Progenitor cell of endocrine pancreas (in vitro differentiated cells): Measurements from ENCODE around the gene APOE. TPM values are rescaled to one million over a fixed set of nuclear protein-coding genes. Genes with fewer than 3 reads are reported as not detected.

Experiments used
- DNase-seq: peaks from one replicate; pipeline ENCODE4 v3.0.0; 2021; ENCODE audit warnings: low spot score; ENCODE audit not compliant: unreplicated experiment
- H3K27ac Mint-ChIP-seq: 2 replicates; pipeline ENCODE4 v1.8.0; 2021; ENCODE audit warnings: mild to moderate bottlenecking, moderate library complexity, mixed read lengths
- H3K27me3 Mint-ChIP-seq: 2 replicates; pipeline ENCODE4 v1.8.0; 2021; ENCODE audit warnings: mixed read lengths
- H3K36me3 Mint-ChIP-seq: 2 replicates; pipeline ENCODE4 v1.8.0; 2022; ENCODE audit warnings: mixed read lengths; ENCODE audit not compliant: insufficient read depth
- H3K4me1 Mint-ChIP-seq: 2 replicates; pipeline ENCODE4 v1.8.0; 2021; ENCODE audit warnings: low read depth, mixed read lengths
- H3K4me3 Mint-ChIP-seq: 2 replicates; pipeline ENCODE4 v1.8.0; 2021; ENCODE audit warnings: low read depth, mild to moderate bottlenecking, moderate library complexity, mixed read lengths
- H3K9me3 Mint-ChIP-seq: 2 replicates; pipeline ENCODE4 v1.8.0; 2021; ENCODE audit warnings: low read depth, mixed read lengths
- total RNA-seq: library from RNA; stranded (reverse); gene quantifications from 2 replicates; pipeline ENCODE4 v1.2.1, GENCODE V29; 2021
- TF ChIP-seq, protein P1 (sequence below): fragments of 200-600 bp; sonication (generic); IDR thresholded peaks from one replicate; pipeline ENCODE4 v1.5.0; 2021; ENCODE audit warnings: antibody characterized with exemption, mild to moderate bottlenecking; ENCODE audit not compliant: unreplicated experiment

The APOE gene
- total RNA-seq, 1 donor from 2014 or later = 198 TPM

DNA sequence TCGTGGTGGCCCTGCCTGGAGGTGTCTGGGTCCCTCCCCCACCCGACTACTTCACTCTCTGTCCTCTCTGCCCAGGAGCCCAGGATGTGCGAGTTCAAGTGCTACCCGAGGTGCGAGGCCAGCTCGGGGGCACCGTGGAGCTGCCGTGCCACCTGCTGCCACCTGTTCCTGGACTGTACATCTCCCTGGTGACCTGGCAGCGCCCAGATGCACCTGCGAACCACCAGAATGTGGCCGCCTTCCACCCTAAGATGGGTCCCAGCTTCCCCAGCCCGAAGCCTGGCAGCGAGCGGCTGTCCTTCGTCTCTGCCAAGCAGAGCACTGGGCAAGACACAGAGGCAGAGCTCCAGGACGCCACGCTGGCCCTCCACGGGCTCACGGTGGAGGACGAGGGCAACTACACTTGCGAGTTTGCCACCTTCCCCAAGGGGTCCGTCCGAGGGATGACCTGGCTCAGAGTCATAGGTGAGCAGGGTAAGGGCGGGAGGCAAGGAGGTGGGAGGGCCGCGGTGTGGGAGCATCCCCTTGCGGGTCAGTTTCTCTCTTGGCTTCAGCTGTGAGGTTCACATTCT, 40.3 kb upstream of the APOE start:
- H3K4me3 Mint-ChIP-seq = no peak overlapping the region
- peaks cover 4% of the 10 kb centered on the region for H3K4me1 Mint-ChIP-seq
- DNase-seq = no peak
- H3K27ac Mint-ChIP-seq = peak overlapping the region; percentile 83
- H3K9me3 Mint-ChIP-seq = no peaks in the 10 kb centered on the region
- no peaks in the 10 kb centered on the region for H3K27me3 Mint-ChIP-seq
- TF ChIP-seq, protein P1, sequence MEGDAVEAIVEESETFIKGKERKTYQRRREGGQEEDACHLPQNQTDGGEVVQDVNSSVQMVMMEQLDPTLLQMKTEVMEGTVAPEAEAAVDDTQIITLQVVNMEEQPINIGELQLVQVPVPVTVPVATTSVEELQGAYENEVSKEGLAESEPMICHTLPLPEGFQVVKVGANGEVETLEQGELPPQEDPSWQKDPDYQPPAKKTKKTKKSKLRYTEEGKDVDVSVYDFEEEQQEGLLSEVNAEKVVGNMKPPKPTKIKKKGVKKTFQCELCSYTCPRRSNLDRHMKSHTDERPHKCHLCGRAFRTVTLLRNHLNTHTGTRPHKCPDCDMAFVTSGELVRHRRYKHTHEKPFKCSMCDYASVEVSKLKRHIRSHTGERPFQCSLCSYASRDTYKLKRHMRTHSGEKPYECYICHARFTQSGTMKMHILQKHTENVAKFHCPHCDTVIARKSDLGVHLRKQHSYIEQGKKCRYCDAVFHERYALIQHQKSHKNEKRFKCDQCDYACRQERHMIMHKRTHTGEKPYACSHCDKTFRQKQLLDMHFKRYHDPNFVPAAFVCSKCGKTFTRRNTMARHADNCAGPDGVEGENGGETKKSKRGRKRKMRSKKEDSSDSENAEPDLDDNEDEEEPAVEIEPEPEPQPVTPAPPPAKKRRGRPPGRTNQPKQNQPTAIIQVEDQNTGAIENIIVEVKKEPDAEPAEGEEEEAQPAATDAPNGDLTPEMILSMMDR = no peak
- H3K36me3 Mint-ChIP-seq = peaks cover 36% of the 10 kb centered on the region

DNA sequence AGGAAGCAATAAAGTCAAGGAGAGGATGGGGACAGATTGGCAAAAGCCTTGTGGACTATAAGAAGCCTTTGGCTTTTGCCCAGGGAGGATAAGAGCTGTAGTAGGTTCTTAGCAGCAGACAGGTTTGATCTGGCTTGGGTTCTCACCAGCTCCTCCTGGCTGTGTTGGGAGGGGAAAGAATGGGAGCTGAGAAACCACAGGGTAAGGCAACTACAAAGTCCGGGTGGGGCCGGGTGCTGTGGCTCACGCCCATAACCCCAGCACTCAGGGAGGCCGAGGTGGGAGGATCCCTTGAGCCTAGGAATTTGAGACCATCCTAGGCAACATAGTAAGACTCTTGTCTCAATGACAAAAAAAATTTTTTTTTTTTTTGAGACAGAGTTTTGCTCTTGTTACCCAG, 38.9 kb upstream of the APOE start:
- H3K27me3 Mint-ChIP-seq = no peaks in the 10 kb centered on the region
- no peaks in the 10 kb centered on the region for H3K9me3 Mint-ChIP-seq
- H3K4me3 Mint-ChIP-seq = no peak overlapping the region
- TF ChIP-seq, protein P1 = no peak
- no peak overlapping the region for H3K27ac Mint-ChIP-seq
- H3K36me3 Mint-ChIP-seq = peaks cover 30% of the 10 kb centered on the region
- H3K4me1 Mint-ChIP-seq = peaks cover 5% of the 10 kb centered on the region
- DNase-seq = no peak

DNA sequence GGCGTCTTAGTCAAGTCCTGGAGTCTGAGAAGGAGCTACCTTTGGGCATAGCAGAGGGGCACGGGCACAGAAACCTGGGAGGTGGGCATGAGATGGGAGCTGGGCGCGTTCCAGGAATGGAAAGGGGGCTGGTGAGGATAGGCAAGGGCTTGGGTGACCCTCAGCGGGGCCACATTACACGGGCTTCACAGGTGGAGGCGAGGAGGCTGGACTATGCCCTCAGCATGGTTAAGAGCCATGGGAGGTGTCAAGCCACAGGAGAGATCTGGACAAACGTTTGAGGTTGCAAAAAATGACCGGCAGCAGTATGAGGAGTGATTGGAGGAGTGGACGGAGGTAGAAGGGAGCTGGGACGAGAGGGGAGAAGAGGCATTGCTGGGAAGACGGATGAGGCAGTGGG, 38.0 kb upstream of the APOE start:
- no peaks in the 10 kb centered on the region for H3K27me3 Mint-ChIP-seq
- DNase-seq = no peak
- H3K36me3 Mint-ChIP-seq = peaks cover 29% of the 10 kb centered on the region
- TF ChIP-seq, protein P1 = no peak
- H3K9me3 Mint-ChIP-seq = no peaks in the 10 kb centered on the region
- H3K4me1 Mint-ChIP-seq = peaks cover 5% of the 10 kb centered on the region
- H3K27ac Mint-ChIP-seq = no peak overlapping the region
- no peak overlapping the region for H3K4me3 Mint-ChIP-seq

DNA sequence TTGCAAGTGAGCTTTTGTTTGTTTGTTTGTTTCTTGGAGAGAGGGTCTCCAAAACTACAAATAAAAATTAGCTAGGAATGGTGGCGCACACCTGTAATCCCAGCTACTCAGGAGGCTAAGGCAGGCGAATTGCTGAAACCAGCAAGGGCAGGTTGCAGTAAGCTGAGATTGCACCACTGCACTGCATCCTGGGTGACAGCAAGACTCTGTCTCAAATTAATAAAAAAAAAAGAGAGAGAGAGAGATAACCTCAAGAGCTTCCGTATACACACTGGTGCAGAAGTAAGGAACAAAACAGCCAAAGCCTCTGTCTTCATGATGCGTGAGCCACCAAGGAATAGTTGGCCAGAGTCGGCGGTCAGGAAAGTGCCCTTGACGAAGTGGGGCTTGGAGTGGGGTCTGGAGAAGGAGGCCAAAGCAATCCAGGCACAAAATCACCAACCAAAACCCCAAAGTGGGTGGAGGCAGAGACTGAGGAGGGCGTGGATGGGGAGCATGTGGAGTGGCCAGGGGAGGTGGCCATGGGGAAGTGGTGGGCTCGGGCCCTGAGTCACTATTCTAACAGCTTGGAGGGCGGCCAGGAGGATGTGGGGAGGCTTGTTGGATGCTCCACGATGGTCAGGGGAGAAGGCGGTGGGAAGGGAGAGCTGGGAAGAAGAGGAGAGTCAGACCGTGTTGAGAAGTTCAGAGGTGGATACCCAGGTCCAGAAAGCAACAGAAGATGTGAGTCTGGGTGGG, 35.7 kb upstream of the APOE start:
- H3K36me3 Mint-ChIP-seq = peaks cover 34% of the 10 kb centered on the region
- TF ChIP-seq, protein P1 = no peak
- no peaks in the 10 kb centered on the region for H3K9me3 Mint-ChIP-seq
- H3K4me1 Mint-ChIP-seq = peaks cover 5% of the 10 kb centered on the region
- H3K27me3 Mint-ChIP-seq = no peaks in the 10 kb centered on the region
- no peak for DNase-seq
- no peak overlapping the region for H3K4me3 Mint-ChIP-seq
- H3K27ac Mint-ChIP-seq = peak overlapping the region; percentile 84

DNA sequence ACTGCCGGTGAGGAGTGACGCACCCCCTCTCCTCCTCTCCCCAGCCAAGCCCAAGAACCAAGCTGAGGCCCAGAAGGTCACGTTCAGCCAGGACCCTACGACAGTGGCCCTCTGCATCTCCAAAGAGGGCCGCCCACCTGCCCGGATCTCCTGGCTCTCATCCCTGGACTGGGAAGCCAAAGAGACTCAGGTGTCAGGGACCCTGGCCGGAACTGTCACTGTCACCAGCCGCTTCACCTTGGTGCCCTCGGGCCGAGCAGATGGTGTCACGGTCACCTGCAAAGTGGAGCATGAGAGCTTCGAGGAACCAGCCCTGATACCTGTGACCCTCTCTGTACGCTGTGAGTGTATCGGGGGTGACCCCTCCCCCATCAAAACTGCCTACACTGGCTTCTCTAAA, 33.8 kb upstream of the APOE start:
- Mint-ChIP-seq H3K4me3 (no peak overlapping the region), H3K27ac (no peak overlapping the region), H3K27me3 (no peaks in the 10 kb centered on the region), H3K9me3 (no peaks in the 10 kb centered on the region), H3K4me1 (peaks cover 5% of the 10 kb centered on the region), H3K36me3 (peaks cover 33% of the 10 kb centered on the region)
- TF ChIP-seq, protein P1 = no peak
- DNase-seq = no peak
